NCI-H510A treated with DMSO at 0.1 percent for 48 hours (cell line): ENCODE measurements around the gene SIRT4.
A peak's percentile ranks its signal among the peaks of the same experiment; 100 is the strongest.
"Not testable (repeated sequence)": the region's sequence is repeated elsewhere in the genome, so short reads cannot be mapped to it uniquely, and the experiment has no call there.

Source experiments
- DNase-seq: peaks from one replicate; lab custom pipeline; 2025; lab: John Stamatoyannopoulos, UW

Gene SIRT4

DNA sequence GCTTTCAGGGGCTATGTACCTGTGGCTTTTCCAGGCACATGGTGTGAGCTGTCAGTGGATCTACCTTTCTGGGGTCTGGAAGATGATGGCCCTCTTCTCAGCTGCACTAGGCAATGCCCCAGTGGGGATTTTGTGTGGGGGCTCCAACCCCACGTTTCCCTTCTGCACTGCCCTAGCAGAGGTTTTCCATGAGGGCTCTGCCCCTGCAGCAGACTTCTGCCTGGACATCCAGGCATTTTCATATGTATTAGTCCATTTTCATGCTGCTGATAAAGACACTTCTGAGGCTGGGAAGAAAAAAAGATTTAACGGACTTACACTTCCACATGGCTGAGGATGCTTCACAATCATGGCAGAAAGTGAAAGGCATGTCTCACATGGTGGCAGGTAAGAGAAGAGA is 34.3 kb downstream of the SIRT4 start:
- not testable (repeated sequence) for DNase-seq

DNA sequence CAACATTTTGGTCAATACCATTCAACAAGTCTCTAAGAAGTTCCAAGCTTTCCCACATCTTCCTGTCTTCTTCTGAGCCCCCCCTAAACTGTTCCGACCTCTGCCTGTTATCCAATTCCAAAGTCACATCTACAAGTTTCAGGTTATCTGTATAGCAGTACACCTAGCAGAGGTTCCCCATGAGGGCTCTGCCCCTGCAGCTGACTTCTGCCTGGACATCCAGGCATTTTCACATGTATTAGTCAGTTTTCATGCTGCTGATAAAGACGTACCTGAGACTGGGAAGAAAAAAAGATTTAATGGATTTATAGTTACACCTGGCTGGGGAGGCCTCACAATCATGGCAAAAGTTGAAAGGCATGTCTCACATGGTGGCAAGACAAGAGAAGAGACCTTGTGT is 35.6 kb downstream of the SIRT4 start:
- no peak for DNase-seq

DNA sequence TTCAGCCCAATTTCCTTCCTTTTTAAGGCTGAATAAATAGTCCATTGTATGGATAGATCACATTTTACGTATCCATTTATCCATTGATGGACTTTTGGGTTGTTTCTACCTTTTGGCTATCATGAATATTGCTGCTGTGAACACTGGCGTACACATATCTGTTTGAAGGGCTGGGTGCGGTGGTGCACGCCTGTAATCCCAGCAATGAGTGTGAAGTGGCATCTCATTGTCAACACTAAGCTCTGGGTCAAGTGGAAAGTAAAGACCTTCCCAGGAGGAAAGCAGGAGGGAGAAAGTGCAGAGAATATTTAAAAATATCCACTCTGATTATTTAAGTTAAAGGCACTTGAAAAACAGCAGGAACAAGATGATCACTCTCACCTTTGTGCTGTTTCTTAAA is 37.1 kb downstream of the SIRT4 start:
- no peak for DNase-seq

DNA sequence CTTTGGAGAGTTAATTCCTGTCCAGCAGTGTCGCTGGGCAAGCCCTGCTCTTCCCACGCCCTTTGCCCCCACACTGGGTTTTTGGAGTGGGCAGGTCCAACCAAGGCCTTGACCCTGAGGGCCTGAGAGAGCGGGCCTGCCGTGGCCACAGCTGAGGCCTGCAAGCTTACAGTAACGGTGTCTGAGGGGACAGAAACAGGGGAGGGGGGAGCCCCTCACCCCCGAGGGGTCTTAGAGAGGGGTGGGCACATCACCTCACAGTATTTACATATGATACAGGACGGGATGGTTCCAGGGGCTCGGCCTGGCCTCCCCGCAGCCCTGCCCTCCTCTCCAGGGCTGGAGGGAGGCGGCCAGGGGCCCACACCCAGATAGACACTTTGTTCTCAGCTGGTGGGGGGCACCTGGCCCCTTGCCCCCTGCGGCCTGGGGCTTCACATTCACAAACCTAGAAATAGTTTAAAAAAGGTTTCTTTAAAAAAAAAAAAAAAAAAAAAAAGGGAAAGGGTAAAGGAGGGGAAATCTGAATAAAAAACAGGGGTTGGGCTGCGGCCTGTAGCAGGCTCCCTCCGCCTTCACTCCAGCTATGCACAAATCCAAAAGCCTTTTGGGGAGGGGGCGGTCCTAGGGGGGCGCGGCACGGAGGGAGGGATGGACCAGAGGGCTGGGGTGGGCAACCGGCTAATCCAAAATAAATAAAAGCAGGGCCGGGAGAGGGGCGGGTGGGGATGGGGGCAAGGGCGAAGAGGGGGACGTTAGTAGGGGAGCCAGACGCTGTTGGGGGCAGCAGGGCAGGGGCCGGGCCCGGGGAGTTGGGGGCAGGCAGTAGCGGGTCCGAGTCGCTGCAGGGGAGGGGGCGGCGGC is 40.3 kb downstream of the SIRT4 start:
- no peak for DNase-seq

DNA sequence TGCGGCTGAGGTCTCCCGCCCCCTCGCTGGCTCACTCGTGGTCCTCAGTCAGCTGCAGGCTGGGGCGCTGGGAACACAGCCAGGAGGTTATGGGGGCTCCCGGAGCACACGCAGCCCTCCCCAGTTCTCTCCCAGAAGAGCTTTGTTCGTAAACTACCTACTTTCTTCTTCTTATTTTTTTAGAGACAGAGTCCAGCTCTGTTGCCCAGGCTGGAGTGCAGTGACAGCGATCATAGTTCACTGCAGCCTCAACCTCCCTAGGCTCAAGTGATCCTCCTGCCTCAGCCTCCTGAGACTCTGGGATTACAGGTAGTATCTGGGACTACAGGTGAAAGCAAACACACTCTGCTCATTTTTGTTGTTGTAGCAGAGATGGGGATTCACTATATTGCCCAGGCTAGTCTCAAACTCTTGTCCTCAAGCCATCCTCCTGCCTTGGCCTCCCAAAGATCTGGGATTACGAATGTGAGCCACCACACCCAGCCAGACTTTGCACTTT is 41.0 kb downstream of the SIRT4 start:
- DNase-seq: no peak

DNA sequence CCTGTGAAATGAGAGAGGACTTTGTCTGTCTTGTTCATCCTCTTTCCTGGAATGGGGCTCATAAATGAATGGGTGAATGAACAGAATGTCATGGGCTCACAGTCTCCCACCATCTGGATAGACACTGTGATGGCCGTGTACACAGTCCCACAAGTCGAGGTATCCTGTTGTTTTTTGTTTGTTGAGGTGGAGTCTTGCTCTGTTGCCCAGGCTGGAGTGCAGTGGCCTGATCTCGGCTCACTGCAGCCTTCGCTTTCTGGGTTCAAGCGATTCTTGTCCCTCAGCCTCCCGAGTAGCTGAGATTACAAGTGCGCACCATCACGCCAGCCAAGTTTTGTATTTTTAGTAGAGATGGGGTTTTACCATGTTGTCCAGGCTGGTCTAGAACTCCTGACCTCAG is 41.6 kb downstream of the SIRT4 start:
- DNase-seq: no peak

DNA sequence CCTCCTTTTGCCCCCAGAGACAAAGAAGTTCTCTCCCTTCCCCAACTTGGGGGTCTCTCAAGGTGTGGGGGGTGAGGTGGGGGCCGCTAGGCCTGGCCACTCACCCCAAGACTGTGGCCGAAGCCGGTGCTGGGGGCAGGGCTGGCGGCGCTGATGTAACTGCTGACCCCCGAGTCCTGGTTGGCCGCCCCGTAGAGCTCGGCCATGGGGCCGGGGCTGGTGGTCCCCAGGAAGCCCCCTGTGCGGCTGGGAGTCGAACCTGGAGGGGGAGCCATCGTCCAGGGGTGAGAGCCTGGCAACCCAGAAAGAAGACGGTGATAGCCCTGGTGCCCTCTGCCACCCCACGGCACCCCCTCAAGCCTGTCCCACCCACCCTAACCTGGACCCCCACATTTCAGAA is 43.9 kb downstream of the SIRT4 start:
- no peak for DNase-seq

DNA sequence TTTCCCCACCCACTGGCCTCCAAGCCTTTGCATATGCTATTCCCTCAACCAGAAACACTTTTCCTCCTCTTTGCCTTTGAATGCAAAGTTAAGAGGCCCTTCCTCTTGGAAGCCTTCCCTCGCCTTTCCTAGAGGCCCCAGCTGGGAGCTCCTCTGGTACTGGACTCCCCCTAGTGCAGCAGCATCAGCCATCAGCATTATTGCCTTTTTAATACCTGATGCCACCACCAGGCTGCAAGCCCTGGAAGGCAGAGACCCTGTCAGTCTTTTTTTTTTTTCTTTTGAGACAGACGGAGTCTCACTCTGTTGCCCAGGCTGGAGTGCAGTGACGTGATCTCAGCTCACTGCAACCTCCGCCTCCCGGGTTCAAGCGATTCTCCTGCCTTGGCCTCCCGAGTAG is 44.6 kb downstream of the SIRT4 start:
- no peak for DNase-seq

DNA sequence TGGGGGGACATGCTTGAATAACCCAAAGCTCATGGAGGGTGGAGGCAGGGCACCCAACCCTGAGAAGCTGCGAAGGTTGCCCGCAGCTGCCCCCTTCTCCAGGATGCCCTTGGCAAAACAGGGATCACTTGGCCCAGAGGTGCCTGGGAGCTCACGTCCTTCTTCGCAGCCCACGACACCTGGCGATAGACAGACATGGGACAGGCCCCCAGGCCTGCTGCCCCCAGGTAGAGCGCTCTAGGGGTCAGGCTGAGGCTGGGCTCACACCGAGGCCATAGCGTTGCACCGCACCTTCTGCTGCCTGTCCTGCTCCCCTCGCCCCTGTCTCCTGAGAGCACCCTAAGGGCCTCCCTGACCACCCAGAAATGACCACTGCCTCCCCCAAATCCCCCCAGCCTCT is 45.6 kb downstream of the SIRT4 start:
- DNase-seq: no peak

DNA sequence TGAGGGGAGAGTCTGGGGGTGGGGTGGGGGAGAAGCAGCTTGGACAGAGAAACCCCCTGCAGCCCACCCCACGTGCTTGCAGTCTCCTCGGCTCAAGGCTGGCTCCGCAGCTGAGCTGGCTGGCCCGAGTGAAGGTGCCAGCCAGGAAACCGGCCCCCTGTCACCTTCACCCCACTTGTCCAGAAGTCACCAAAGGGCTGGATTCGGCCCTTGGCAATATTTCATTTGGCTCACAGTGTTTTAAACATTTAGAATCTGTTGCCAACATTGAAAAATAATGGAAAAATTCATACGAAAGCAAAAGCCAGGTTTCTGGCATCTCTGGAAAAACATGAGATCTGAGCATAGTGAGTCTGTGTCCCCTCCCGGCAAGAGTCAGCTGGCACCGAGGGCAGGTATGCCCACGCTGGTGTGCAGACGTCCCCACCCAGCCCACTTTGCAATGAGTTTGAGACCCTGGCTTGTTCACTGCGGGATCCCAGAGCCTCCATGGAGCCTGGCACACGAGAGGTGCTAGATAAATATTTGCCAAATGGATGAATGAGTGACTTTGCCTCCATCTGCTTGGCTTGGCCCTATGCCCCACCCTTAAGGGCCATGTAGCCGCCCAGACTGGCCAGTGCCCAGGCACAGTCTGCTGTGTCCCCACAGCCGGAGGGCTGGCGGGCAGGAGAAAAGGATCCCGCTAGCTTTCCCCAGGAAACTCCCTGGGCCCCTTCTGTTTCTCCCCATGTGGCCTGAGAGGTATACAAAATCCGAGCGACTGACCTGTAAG is 48.6 kb downstream of the SIRT4 start:
- DNase-seq: no peak

DNA sequence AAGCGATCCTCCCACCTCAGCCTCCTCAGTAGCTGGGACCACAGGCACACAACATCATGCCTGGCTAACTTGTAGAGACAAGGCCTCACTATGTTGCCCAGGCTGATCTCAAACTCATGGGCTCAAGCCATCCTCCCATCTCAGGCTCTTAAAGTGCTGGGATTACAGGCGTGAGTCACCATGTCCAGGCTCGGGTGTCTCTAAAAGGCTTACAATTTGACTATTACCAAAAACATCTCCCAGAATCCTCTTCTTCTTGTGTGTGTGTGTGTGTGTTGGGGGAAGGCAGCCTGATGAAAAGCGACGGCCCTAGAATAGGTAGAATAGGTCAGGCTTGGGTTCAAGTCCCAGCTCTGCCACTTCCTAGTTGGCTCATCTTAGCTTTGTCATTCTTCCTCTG is 50.0 kb downstream of the SIRT4 start:
- DNase-seq: no peak

DNA sequence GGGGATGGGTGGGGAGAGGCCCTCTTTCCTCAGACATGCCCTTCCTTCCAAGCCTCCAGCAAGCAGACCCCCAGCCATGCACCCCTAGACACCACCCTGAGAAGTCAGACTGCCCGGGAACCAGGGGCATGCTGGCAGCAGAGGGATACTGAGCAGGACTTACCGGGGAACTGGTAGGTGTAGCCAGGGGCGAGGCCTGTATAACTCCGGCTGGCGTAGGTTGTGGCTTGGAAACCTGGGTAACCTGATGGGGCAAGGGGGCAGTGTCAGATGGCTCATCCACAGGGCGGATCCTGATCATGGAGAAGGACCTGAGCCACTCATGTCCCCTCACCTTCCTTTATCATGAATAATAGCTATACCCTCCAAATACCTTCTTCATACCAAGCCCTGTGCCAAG is 51.0 kb downstream of the SIRT4 start:
- DNase-seq: no peak

DNA sequence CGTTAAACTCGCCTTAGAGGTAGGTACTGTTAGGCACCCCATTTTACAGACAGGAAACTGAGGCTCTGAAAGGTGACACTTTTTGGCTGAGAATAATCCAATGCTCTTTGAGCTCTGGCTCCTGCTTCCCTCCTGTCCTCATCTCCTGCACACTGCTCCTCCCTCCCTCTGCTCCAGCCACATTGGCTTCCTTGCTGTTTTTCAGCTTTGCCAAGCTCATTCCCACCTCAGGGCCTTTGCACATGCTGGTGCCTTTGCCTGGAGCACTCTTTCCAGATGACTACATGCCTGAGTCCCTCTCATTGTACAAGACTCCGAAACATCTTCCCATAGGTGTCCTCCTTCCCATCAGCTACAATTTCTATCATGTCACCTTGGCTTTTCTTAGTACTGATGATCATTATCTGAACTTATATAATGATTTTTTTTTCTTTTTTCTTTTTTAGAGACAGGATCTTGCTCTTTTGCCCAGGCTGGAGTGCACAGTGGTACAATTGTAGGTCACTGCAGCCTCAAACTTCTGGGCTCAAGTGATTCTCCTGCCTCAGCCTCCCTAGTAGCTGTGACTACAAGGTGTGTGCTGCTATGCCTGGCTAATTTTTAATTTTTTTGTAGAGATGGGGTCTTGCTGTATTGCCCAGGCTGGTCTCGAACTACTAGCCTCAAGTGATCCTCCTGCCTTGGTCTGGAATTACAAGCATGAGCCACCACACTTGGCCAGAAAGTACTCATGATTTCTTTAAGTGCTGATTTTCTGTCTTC is 51.6 kb downstream of the SIRT4 start:
- DNase-seq: no peak

DNA sequence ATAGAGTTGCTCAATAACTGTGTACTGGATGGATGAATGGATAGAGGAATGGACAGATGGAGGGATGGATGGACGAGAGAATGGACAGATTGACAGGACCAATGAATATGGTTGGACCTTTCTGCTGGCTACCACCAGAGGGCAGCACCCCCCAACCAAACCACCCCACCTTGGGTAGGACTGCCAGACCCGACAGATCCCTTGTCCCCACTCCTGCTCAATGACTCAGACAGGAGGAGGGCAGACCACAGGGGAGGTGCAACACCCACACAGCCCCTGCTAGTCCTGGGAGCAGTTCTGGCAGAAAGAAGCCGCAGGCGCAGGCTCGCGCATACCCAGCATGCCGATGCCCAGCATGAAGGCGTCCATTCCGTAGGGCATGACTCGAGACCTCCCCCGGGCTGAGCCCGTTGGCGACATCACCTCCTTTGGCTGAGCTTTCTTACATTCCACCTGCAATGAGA is 54.5 kb downstream of the SIRT4 start:
- peak; percentile 72 for DNase-seq

DNA sequence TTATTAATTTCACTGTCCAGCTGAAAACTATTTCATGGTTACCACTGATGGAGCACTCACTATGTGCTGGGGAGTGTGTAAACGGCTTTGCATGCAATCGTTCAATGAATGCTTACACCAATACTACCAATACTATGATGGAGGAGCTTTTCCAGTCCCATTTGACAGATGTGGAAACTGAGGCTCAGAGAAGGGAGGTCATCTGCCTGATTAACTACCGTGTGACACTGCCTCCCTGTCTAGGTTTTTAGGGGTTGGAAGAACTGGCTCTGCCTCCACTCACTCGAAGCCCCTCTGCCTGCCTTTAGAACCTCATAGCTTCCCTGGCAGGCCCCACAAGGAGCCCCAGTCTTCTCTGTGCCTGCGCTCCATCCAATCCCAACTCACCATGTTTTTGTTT is 55.0 kb downstream of the SIRT4 start:
- no peak for DNase-seq

DNA sequence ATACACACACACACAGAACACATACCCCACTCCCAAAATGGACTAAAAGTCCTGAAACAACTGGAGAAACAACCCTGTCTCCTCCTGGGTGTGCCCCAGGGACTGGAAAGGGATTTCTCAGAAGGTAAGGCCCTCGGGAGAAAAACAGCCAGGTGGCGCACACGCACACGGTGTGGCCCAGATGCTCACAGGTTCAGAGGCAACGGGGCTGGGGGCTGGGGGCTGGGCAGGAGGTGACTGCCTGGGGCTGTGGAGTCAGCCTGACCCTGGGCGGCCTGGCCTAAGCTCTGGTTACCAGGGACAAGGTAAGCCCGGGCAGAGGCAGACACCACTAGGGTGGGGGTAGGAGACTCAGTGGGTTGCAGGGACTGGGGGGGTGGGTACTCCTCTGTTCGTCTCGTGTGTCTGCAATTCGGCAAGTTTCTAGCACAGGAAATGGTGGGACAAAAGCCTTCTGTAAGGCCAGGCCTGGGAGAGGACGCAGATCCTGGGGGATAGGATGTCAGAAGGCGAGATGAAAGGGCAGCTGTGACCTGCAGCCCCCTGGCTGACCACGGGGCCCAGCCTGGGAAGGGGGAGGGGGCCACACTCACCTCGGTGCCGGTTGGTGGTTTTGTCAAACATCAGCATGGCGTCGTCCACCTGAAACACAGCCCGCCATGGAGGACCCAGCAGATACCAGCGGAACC is 56.4 kb downstream of the SIRT4 start:
- DNase-seq: no peak

DNA sequence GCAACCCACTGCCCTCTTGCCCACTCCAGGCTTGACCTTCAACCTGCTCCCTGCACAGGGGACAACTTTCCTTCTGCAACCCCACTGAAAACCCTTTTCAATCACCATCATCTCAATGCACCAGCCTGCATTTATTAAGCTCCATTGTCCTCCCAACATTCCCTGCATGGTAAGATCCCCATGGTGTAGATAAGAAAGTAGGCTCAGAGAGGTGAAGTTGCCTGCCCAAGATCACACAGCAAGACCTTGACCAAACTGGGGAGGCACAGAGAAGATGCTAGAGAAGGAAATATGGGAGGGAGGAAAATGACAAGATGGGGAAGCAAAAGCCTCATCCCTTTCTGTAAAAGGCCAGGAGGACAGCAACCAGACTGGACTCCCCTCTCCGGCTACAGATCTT is 57.0 kb downstream of the SIRT4 start:
- DNase-seq: no peak

DNA sequence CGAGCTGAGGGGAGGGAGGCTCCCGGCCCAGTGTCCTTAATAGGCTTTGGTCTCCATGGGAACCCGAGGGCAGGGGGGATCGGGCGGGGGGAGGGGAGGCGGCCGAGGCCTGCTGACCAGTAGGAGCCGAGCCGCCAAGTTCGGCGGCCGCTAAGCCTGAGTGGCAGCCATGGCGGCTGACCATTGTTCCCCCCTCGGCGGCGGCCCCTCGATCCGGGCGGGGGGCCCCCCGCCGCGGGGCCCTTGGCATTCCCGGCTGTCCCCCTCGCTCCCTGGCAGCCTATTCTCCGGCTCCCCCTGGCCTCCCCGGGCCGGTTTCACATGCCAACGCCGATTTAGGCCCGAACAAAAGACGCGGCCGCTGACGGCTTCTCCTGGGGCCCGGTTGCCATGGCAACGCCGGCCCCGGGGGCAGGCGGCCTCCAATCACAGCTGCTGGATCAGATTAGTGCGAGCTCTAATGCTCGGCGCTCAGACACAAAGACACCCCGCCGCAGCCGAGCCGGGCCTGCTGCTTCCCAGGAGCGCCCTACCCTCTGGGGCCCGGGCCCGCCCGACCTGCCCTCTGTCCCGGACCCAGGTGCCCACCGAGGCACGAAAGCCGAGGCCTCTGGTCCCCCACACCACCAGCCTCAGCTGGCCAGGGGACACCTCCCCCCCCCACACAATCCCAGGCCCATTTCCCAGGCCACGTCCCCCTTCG is 59.5 kb downstream of the SIRT4 start:
- DNase-seq: no peak
